GM19043 (cell line): Measurements from ENCODE around the gene EYA4.

Source experiments
- ATAC-seq: cut with Tn5 transposase; IDR thresholded peaks from one replicate; pipeline ENCODE4 v1.9.1; 2021; ENCODE audit warnings: low read depth; ENCODE audit not compliant: unreplicated experiment

EYA4 gene

GRCh38 chr6:133242637-133243585 is 1.8 kb downstream of the EYA4 start:
- ATAC-seq, result no peak

- no peak for ATAC-seq
Measured at GRCh38 chr6:133243723-133244305, 2.7 kb downstream of the EYA4 start.

GRCh38 chr6:133244519-133244918 is 3.4 kb downstream of the EYA4 start:
- no peak for ATAC-seq

DNA sequence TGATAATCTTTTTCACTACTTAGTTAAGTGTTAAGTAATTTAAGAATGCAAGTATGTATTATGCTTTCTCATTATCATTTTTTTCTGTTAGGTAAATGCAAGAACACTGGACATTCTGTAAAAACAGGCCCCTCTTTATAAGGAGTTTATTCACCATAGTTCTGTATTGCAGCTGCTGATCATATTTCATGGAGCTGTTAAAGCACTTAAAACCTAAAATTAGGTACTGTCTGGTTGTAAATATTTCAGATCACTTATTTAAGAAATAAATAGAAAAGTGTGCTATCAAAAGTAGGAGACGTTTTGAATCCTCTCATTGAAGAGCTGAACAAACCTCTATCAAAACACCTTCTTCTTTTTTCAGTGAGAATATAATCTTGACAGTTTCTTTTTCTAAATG is 3.9 kb downstream of the EYA4 start:
- ATAC-seq, result no peak

GRCh38 chr6:133245422-133245903 is 4.3 kb downstream of the EYA4 start:
- no peak for ATAC-seq

GRCh38 chr6:133247581-133247980 is 6.4 kb downstream of the EYA4 start:
- ATAC-seq, result no peak

- ATAC-seq, result no peak
Measured at GRCh38 chr6:133248241-133249001, 7.3 kb downstream of the EYA4 start.

DNA sequence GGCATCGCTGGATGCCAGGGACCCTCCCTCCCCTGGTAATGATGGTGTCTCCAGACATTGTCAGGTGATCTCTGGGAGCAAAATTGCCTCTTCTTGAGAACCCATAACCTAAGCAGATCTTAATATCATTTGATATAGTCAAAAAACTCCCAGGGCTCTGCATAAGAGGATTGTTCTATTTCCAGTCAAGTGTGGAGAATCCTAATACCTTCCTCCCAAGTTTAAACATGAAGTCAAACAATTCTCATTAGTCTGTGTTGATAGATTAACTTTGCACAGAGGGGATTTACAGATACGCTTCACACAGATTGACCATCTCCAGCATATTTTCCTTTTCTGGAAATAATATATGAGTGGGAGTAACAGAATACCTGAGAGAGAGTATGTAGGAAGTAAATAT is 10.5 kb downstream of the EYA4 start:
- ATAC-seq, result no peak

DNA sequence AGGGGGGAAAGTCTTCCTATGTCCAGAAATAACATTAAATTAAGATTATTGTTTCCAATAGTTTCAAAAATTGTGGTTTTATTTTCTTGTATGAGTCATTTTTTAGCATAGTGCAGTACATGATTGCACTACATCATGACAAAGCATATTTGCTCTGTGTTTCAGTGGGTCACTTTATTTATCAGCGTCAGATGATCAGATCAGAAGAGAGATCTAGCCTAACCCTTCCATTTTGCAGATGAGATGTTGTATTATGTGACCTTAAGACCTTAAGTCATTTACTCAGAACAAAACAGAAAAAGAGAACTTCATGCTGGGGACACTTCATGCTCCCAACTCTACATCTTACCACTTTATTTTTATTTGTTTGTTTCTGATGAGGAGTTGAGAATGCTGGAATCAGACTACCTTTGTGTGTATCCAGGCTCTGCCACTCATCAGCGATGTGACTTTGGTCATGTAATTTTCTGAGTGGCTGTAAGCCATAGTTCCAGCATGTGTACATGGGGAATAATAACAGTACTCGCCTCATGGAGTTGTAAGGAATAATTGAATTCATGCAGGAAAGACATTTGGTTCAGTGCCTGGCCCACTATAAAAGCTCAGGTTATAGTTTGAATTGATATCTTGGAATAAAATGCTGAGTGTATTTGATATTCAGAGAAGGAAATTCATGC is 13.5 kb downstream of the EYA4 start:
- ATAC-seq, result no peak

GRCh38 chr6:133257545-133258105 is 16.5 kb downstream of the EYA4 start:
- ATAC-seq, result no peak

GRCh38 chr6:133259561-133259960 is 18.4 kb downstream of the EYA4 start:
- no peak for ATAC-seq

DNA sequence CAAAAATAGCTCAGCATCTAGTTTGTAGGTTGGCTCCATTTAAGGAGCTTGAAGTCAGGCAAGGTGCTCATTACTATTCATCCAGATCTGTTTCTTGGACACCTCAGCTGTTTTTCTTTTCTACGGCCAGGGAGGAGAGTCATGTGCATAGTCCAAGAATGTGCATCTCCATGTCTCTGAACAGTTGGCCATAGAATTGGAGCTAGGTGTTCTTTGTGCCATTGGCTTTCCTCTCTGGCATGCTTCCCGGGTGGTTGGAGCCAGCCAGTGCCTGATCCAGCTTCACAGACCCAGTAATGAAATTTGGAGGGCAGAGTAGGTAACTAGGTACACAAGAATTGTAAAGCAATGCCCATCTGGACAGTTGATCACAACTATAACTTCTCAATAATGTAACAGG is 21.6 kb downstream of the EYA4 start:
- no peak for ATAC-seq

DNA sequence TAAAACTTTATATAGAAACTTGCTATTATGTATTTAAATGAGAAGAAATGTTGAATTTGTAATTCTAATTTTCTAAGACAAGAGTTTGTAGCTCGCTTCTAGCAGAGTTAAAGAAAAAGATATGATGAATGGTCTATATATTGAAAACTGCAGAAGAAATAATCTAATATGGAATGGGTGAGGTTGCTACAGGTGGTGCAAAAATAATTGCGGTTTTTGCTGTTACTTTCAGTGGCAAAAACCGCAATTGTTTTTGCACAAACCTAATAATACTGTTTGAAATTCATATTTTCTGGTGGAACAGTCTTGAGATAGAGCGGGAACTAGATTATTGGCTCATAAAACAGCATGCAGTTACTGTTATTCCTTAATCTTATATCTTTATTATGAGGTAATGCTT is 23.9 kb downstream of the EYA4 start:
- no peak for ATAC-seq

DNA sequence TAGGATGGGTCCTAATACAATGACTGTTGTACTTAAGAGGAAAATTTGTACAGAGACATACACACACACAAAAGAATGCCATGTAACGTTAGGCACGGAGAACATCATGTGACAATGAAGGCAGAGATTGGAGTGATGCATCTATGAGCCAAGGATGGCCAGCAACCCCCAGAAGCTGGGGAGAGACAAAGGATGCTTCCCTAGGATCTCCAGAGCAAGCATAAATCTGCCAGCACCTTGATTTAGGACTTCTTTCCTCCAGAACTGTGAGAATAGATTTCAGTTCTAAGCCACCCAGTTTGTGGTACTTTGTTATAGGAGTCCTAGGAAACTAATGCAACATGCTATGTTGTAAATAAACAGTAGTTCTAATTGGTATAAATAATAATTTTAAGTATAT is 25.0 kb downstream of the EYA4 start:
- no peak for ATAC-seq

DNA sequence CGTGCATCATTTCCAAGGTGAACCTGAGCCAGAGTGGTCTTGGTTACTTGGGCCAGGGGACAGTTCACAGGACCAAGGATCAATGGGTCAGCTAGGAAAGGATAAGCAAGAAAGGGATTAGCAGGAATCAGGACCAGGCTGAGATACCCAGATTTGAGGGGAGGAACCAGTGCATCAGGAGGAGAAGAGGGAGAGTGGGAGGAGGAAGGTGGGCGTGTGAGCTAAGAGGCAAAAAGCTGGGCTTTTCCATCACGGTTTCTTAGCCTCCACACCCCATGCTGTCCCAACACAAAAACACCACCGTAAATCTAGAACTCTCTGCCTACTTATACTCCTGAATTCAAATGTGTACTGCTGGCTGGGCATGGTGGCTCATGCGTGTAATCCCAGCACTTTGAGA is 27.5 kb downstream of the EYA4 start:
- no peak for ATAC-seq

DNA sequence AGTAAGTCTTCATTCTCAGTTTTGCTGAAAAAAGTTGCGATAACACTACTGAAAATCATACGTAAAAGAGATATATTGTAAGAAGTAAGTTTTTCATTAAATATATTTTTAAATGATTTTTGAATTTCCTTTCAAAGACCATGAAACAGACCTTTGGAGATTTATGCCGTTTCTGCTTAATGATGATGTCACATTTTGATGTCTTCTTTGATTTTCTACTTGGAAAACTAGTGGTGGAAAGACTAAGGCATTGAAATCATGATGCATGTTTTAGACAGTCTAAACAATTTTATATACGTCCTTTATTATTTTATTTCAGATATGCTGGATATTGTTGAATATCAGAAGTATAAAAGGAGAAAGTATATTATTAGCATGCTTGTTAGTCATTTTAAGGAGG is 33.7 kb downstream of the EYA4 start:
- ATAC-seq, result no peak

DNA sequence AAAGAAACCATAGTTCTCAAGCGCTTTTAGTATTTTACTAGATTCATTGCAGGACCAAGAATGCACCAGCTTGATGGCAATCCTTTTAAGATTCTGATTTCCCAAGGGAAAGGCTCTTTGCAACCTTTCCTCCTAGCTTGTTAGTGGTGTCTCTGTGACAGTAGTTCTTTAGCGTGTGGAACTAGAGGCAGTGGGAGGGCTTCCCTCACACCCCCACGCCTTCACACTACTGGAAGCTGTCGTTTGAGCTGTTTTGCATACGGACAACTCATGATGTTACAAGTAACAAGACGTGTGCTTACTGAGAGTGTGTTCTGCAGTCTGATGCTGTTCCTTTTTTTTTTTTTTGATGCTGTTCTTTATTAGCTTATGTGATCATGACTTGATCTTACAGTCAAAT is 34.1 kb downstream of the EYA4 start:
- ATAC-seq, result no peak

GRCh38 chr6:133277228-133277899 is 36.2 kb downstream of the EYA4 start:
- ATAC-seq, result no peak

- ATAC-seq, result no peak
Measured at GRCh38 chr6:133277900-133278545, 36.9 kb downstream of the EYA4 start.
